HepG2 (cell line): ENCODE measurements around the gene PROK2. TPM values are rescaled to one million over a fixed set of nuclear protein-coding genes. Genes with fewer than 3 reads are reported as not detected.

Source experiments
- ATRX ChIP-seq: sonication (generic); formaldehyde crosslinking; IDR thresholded peaks from 2 replicates; pipeline ENCODE4 v1.4.0; 2020; ENCODE audit warnings: missing genetic modification reagents, borderline replicate concordance
- BCLAF1 ChIP-seq: fragments of 450-650 bp; IDR thresholded peaks from 2 replicates; pipeline ENCODE4 v1.6.1; 2017; ENCODE audit warnings: mild to moderate bottlenecking
- HCFC1 ChIP-seq: fragments of 150-350 bp; IDR thresholded peaks from 2 replicates; pipeline ENCODE4 v1.6.1; 2014; ENCODE audit warnings: low read depth, low read length
- NFIC ChIP-seq: IDR thresholded peaks from 2 replicates; pipeline ENCODE4 v1.6.1; 2012; ENCODE audit warnings: mild to moderate bottlenecking, low read length, inconsistent platforms
- PRDM10 ChIP-seq: sonication (generic); formaldehyde crosslinking; IDR thresholded peaks from 2 replicates; pipeline ENCODE4 v1.4.0; 2020; ENCODE audit warnings: low read depth, missing genetic modification reagents
- SMARCE1 ChIP-seq: fragments of 450-650 bp; IDR thresholded peaks from 2 replicates; pipeline ENCODE4 v1.6.1; 2017; ENCODE audit warnings: borderline replicate concordance
- STAG1 ChIP-seq: sonication (generic); formaldehyde crosslinking; IDR thresholded peaks from 2 replicates; pipeline ENCODE4 v1.4.0; 2020; ENCODE audit warnings: missing genetic modification reagents
- TCF12 ChIP-seq, 2 experiments: fragments of 450-650 bp in 1 of 2; sonication (generic) in 1 of 2; formaldehyde crosslinking in 1 of 2; IDR thresholded peaks; 2 replicates each; pipeline versions ENCODE4 v1.6.1 to v1.8.0; 2017 to 2022; ENCODE audit warnings: antibody characterized with exemption in 1 of 2, mild to moderate bottlenecking in 1 of 2, missing genetic modification reagents in 1 of 2, moderate library complexity in 1 of 2
- ZNF205 ChIP-seq: IDR thresholded peaks from 2 replicates; pipeline ENCODE4 v1.6.1; 2018; ENCODE audit warnings: missing biosample characterization, missing genetic modification reagents
- ZNF614 ChIP-seq: IDR thresholded peaks from 2 replicates; pipeline ENCODE4 v1.6.1; 2018; ENCODE audit warnings: missing biosample characterization, missing genetic modification reagents, inconsistent platforms, borderline replicate concordance
- polyA plus RNA-seq, 8 experiments: library from polyadenylated mRNA; depleted of rRNA in 3 of 8; stranded (reverse) in 7 of 8; unstranded in 1 of 8; fragments of >200 nt; fragmentation: Illumina TruSeq in 4 of 8; extraction: Trizol in 4 of 8; gene quantifications; 2 replicates each; pipeline versions ENCODE4 v1.2.1 to v1.2.3, GENCODE V29; 2011 to 2016; ENCODE audit warnings: low read depth in 4 of 8, missing spikeins in 1 of 8, mixed read lengths in 1 of 8; ENCODE audit not compliant: insufficient read depth in 1 of 8
- total RNA-seq, 5 experiments: library from RNA; depleted of rRNA; stranded (reverse); fragments of >200 nt; fragmentation: Illumina TruSeq; extraction: Trizol; gene quantifications; 2 replicates each; pipeline ENCODE4 v1.2.3, GENCODE V29; 2016; ENCODE audit warnings: low read depth in 1 of 5

The PROK2 gene
- total and polyA plus RNA-seq, 2 of the 13 experiments (the other 11 are each of a cell fraction or from before 2014, with no cell fraction given), result not detected

GRCh38 chr3:71783152-71783551 lies 1.8 kb downstream of the PROK2 start (continued):
- TF ChIP-seq BCLAF1 (no peak), ZNF205 (CRISPR knock-in tag) (no peak), ZNF614 (CRISPR knock-in tag) (no peak), ATRX (no peak), NFIC (no peak), PRDM10 (CRISPR knock-in tag) (no peak), STAG1 (CRISPR knock-in tag) (no peak), SMARCE1 (no peak), HCFC1 (no peak), TCF12 (IDR thresholded peaks at IDR 0.05) (no peak), TCF12 (CRISPR knock-in tag; IDR thresholded peaks at IDR 0.05) (no peak)
